Esophagus squamous epithelium (tissue), 4 donors: ENCODE results near the gene NUBPL.

ENCODE experiments used
- POLR2A ChIP-seq, 4 donors: fragments of 450-650 bp; IDR thresholded peaks; one replicate each; pipeline ENCODE4 v1.6.1; 2017; ENCODE audit warnings: antibody characterized with exemption in 4 of 4, mild to moderate bottlenecking in 4 of 4, moderate library complexity in 3 of 4
- TF ChIP-seq, protein P1 (sequence below), 6 experiments: fragments of 450-650 bp in 4 of 6; fragments of 200-600 bp in 2 of 6; sonication (generic) in 2 of 6; IDR thresholded peaks; one replicate each; pipeline ENCODE4 v1.5.1; 2016 to 2019; ENCODE audit warnings: antibody characterized with exemption in 6 of 6, mild to moderate bottlenecking in 4 of 6, moderate library complexity in 4 of 6

DNA sequence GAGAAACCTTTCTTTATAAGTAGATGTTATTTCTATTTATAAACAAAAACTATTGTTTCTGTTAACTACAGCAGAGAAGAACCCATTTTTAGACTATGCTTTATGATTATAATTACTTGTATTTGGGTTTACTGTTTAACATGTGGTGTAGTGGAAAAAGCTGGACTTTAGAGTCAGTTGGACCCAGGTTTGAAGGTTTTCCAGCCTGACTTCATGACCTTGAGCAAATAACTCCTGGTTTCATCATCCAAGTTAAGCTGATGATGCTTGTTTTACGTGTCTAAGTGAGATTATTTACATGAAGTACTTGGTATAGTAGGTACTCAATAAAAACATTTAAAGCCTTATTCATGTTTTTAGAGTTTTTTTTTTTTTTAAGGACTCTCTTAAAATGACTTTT lies 294.1 kb downstream of the NUBPL start:
- TF ChIP-seq, protein P1, sequence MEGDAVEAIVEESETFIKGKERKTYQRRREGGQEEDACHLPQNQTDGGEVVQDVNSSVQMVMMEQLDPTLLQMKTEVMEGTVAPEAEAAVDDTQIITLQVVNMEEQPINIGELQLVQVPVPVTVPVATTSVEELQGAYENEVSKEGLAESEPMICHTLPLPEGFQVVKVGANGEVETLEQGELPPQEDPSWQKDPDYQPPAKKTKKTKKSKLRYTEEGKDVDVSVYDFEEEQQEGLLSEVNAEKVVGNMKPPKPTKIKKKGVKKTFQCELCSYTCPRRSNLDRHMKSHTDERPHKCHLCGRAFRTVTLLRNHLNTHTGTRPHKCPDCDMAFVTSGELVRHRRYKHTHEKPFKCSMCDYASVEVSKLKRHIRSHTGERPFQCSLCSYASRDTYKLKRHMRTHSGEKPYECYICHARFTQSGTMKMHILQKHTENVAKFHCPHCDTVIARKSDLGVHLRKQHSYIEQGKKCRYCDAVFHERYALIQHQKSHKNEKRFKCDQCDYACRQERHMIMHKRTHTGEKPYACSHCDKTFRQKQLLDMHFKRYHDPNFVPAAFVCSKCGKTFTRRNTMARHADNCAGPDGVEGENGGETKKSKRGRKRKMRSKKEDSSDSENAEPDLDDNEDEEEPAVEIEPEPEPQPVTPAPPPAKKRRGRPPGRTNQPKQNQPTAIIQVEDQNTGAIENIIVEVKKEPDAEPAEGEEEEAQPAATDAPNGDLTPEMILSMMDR (IDR thresholded peaks at IDR 0.05) = no peak
- no peak for TF ChIP-seq POLR2A (IDR thresholded peaks at IDR 0.05)
